GM12872 (cell line): ENCODE data around the gene ILK.

Source experiments
- TF ChIP-seq, protein P1 (sequence below): IDR thresholded peaks from 3 replicates; pipeline ENCODE4 v1.5.1; 2011; ENCODE audit warnings: low read depth, mild to moderate bottlenecking, low read length, moderate library complexity; ENCODE audit not compliant: insufficient read depth

The ILK gene

GRCh38 chr11:6620636-6621035, 17.1 kb downstream of the ILK start:
- TF ChIP-seq, protein P1, sequence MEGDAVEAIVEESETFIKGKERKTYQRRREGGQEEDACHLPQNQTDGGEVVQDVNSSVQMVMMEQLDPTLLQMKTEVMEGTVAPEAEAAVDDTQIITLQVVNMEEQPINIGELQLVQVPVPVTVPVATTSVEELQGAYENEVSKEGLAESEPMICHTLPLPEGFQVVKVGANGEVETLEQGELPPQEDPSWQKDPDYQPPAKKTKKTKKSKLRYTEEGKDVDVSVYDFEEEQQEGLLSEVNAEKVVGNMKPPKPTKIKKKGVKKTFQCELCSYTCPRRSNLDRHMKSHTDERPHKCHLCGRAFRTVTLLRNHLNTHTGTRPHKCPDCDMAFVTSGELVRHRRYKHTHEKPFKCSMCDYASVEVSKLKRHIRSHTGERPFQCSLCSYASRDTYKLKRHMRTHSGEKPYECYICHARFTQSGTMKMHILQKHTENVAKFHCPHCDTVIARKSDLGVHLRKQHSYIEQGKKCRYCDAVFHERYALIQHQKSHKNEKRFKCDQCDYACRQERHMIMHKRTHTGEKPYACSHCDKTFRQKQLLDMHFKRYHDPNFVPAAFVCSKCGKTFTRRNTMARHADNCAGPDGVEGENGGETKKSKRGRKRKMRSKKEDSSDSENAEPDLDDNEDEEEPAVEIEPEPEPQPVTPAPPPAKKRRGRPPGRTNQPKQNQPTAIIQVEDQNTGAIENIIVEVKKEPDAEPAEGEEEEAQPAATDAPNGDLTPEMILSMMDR = no peak

DNA sequence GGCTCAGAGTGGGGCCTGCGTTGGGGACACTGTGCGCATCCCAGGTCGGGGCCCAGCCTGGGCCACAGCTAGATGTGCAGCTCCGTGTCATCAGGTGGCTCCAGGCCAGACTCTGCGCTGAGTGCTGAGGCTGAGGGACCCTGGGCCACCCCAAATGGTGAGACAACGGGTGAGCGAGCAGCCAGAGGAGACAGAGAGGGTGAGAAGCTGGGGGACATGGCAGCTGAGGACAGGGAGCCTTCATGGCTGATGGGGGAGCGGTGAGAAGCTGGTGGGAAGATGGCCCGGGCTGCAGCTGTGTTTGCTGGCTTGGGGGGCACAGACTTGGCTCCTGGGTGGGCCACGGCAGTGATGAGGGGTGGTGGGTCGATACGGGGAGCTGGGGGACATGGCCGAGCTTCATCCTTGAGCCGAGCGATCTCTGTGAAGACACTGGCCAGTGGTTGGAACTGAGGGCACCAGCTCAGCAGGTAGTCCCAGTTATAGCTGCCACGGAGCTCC, 18.2 kb downstream of the ILK start:
- TF ChIP-seq, protein P1 = no peak

DNA sequence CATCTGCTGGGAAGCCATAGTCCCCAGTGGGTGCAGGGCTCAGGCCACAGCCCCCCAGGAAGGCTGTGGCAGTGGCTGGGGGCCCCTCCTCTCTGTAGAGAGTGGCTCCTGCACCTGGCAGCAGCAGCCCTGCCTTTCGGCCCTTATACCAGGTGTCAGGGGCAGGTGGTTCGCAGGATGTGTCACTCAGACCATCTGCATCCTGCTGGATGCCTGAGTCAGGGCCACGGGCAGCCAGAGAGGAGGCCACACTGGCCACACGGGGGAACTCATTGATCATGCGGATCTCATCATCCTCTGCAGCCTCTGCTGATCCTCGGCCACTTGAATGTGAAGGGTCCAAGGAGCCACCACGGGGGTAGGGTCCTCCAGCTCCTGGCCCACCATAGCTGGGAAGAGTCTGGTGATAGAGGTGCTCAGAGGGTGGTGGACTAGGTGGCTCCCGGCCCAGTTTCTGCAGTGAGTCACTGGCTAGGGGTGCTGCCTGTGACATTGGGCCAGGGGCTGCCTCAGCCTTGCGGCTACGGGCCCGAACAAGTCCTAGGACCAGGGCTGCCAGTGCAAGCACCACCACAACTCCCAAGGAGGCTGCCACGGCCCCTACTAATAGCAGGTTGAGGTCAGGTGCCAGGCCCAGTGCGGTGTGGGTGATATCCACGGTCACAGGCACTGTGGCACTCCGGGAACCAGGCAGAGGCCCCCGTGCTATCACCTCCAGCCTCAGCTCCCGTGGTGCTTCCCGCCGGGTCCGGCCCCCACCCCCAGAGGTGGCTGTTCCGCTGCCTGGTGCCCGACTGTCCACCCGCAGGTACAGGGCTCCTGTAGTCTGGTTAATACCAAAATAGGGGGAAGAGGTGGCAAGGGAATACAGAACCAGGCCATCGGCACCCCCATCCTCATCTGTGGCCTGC, 18.9 kb downstream of the ILK start:
- TF ChIP-seq, protein P1 = no peak

- TF ChIP-seq, protein P1 = no peak
These were observed 20.1 kb downstream of the ILK start for GRCh38 chr11:6623391-6624363.

GRCh38 chr11:6625156-6625831, 21.7 kb downstream of the ILK start:
- TF ChIP-seq, protein P1 = no peak

GRCh38 chr11:6625832-6626420, 22.4 kb downstream of the ILK start:
- TF ChIP-seq, protein P1 = no peak
